Measurements from ENCODE around the gene PSMB10.

PSMB10 gene

GRCh38 chr16:67931712-67932461 is 4.8 kb downstream of the PSMB10 start, which contains the start of gene CTRL:
CTRL (minus strand) TSS chr16:67931862; CDS start chr16:67931852, 10 bp downstream.
- Histone ChIP-seq H3K4me1 (ENCODE audit: control insufficient read depth, insufficient read depth, low read length, poor library complexity, severe bottlenecking) (peaks cover 3% of the 10 kb centered on the region), H3K4me3 (ENCODE audit: extremely low read depth, insufficient read depth, low read length, poor library complexity, severe bottlenecking) (no peak within 1 kb of the TSS), H3K36me3 (ENCODE audit: control insufficient read depth, insufficient read depth, low read length) (peaks cover 27% of the 10 kb centered on the region), H3K9me3 (ENCODE audit: control insufficient read depth, low read length) (no peaks in the 10 kb centered on the region), H3K27ac (ENCODE audit: low read depth, low read length, severe bottlenecking) (no peak within 1 kb of the TSS)
- WGBS, 2 experiments (ENCODE audit: insufficient coverage in 2 of 2), result 91 to 95% methylated on average over 14 of the region's 15 CpGs

- 93 to 95% methylated on average over 17 of the region's 17 CpGs for WGBS, 2 experiments (ENCODE audit: insufficient coverage in 2 of 2)
- H3K4me1 ChIP-seq (ENCODE audit: control insufficient read depth, insufficient read depth, low read length, poor library complexity, severe bottlenecking), result peaks cover 3% of the 10 kb centered on the region
- no peak overlapping the region for H3K4me3 ChIP-seq (ENCODE audit: extremely low read depth, insufficient read depth, low read length, poor library complexity, severe bottlenecking)
- no peak overlapping the region for H3K27ac ChIP-seq (ENCODE audit: low read depth, low read length, severe bottlenecking)
- no peaks in the 10 kb centered on the region for H3K9me3 ChIP-seq (ENCODE audit: control insufficient read depth, low read length)
- peaks cover 27% of the 10 kb centered on the region for H3K36me3 ChIP-seq (ENCODE audit: control insufficient read depth, insufficient read depth, low read length)
These were observed 5.9 kb downstream of the PSMB10 start for GRCh38 chr16:67930678-67931211.

- no peaks in the 10 kb centered on the region for H3K9me3 ChIP-seq (ENCODE audit: control insufficient read depth, low read length)
- WGBS, 2 experiments (ENCODE audit: insufficient coverage in 2 of 2), result 92 to 97% methylated on average over 14 of the region's 14 CpGs
- H3K27ac ChIP-seq (ENCODE audit: low read depth, low read length, severe bottlenecking), result no peak overlapping the region
- no peak overlapping the region for H3K4me3 ChIP-seq (ENCODE audit: extremely low read depth, insufficient read depth, low read length, poor library complexity, severe bottlenecking)
- peaks cover 3% of the 10 kb centered on the region for H3K4me1 ChIP-seq (ENCODE audit: control insufficient read depth, insufficient read depth, low read length, poor library complexity, severe bottlenecking)
- peaks cover 27% of the 10 kb centered on the region for H3K36me3 ChIP-seq (ENCODE audit: control insufficient read depth, insufficient read depth, low read length)
These were observed 6.5 kb downstream of the PSMB10 start for GRCh38 chr16:67930191-67930590.

GRCh38 chr16:67928561-67929364 is 7.9 kb downstream of the PSMB10 start:
- H3K36me3 ChIP-seq (ENCODE audit: control insufficient read depth, insufficient read depth, low read length), result peaks cover 27% of the 10 kb centered on the region
- H3K9me3 ChIP-seq (ENCODE audit: control insufficient read depth, low read length), result no peaks in the 10 kb centered on the region
- H3K4me3 ChIP-seq (ENCODE audit: extremely low read depth, insufficient read depth, low read length, poor library complexity, severe bottlenecking), result no peak overlapping the region
- H3K27ac ChIP-seq (ENCODE audit: low read depth, low read length, severe bottlenecking), result no peak overlapping the region
- no peaks in the 10 kb centered on the region for H3K4me1 ChIP-seq (ENCODE audit: control insufficient read depth, insufficient read depth, low read length, poor library complexity, severe bottlenecking)
- 57% methylated on average over 10 to 13 of the region's 16 CpGs for WGBS, 2 experiments (ENCODE audit: insufficient coverage in 2 of 2)

GRCh38 chr16:67928147-67928546 is 8.5 kb downstream of the PSMB10 start:
- Histone ChIP-seq H3K27ac (ENCODE audit: low read depth, low read length, severe bottlenecking) (no peak overlapping the region), H3K9me3 (ENCODE audit: control insufficient read depth, low read length) (no peaks in the 10 kb centered on the region), H3K4me1 (ENCODE audit: control insufficient read depth, insufficient read depth, low read length, poor library complexity, severe bottlenecking) (no peaks in the 10 kb centered on the region), H3K4me3 (ENCODE audit: extremely low read depth, insufficient read depth, low read length, poor library complexity, severe bottlenecking) (no peak overlapping the region), H3K36me3 (ENCODE audit: control insufficient read depth, insufficient read depth, low read length) (peaks cover 27% of the 10 kb centered on the region)
- WGBS, 2 experiments (ENCODE audit: insufficient coverage in 2 of 2), result 79 to 83% methylated on average over 4 to 5 of the region's 7 CpGs

- Histone ChIP-seq H3K36me3 (ENCODE audit: control insufficient read depth, insufficient read depth, low read length) (peaks cover 27% of the 10 kb centered on the region), H3K4me3 (ENCODE audit: extremely low read depth, insufficient read depth, low read length, poor library complexity, severe bottlenecking) (no peak overlapping the region), H3K27ac (ENCODE audit: low read depth, low read length, severe bottlenecking) (no peak overlapping the region), H3K4me1 (ENCODE audit: control insufficient read depth, insufficient read depth, low read length, poor library complexity, severe bottlenecking) (peaks cover 1% of the 10 kb centered on the region), H3K9me3 (ENCODE audit: control insufficient read depth, low read length) (no peaks in the 10 kb centered on the region)
- WGBS, 2 experiments (ENCODE audit: insufficient coverage in 2 of 2), result 94 to 96% methylated on average over 19 to 21 of the region's 22 CpGs
These were observed 9.3 kb downstream of the PSMB10 start for GRCh38 chr16:67927131-67927941.

GRCh38 chr16:67926181-67926750 is 10.4 kb downstream of the PSMB10 start:
- no peak overlapping the region for H3K4me3 ChIP-seq (ENCODE audit: extremely low read depth, insufficient read depth, low read length, poor library complexity, severe bottlenecking)
- no peaks in the 10 kb centered on the region for H3K9me3 ChIP-seq (ENCODE audit: control insufficient read depth, low read length)
- no peak overlapping the region for H3K27ac ChIP-seq (ENCODE audit: low read depth, low read length, severe bottlenecking)
- peaks cover 3% of the 10 kb centered on the region for H3K4me1 ChIP-seq (ENCODE audit: control insufficient read depth, insufficient read depth, low read length, poor library complexity, severe bottlenecking)
- peaks cover 27% of the 10 kb centered on the region for H3K36me3 ChIP-seq (ENCODE audit: control insufficient read depth, insufficient read depth, low read length)
- 80 to 88% methylated on average over 13 of the region's 13 CpGs for WGBS, 2 experiments (ENCODE audit: insufficient coverage in 2 of 2)

GRCh38 chr16:67924140-67924906 is 12.3 kb downstream of the PSMB10 start:
- WGBS, 2 experiments (ENCODE audit: insufficient coverage in 2 of 2), result 91 to 97% methylated on average over 7 to 9 of the region's 10 CpGs
- Histone ChIP-seq H3K27ac (ENCODE audit: low read depth, low read length, severe bottlenecking) (no peak overlapping the region), H3K36me3 (ENCODE audit: control insufficient read depth, insufficient read depth, low read length) (peaks cover 26% of the 10 kb centered on the region), H3K4me1 (ENCODE audit: control insufficient read depth, insufficient read depth, low read length, poor library complexity, severe bottlenecking) (peaks cover 3% of the 10 kb centered on the region), H3K9me3 (ENCODE audit: control insufficient read depth, low read length) (no peaks in the 10 kb centered on the region), H3K4me3 (ENCODE audit: extremely low read depth, insufficient read depth, low read length, poor library complexity, severe bottlenecking) (no peak overlapping the region)

- Histone ChIP-seq H3K4me3 (ENCODE audit: extremely low read depth, insufficient read depth, low read length, poor library complexity, severe bottlenecking) (no peak overlapping the region), H3K27ac (ENCODE audit: low read depth, low read length, severe bottlenecking) (no peak overlapping the region), H3K9me3 (ENCODE audit: control insufficient read depth, low read length) (no peaks in the 10 kb centered on the region), H3K36me3 (ENCODE audit: control insufficient read depth, insufficient read depth, low read length) (peaks cover 22% of the 10 kb centered on the region), H3K4me1 (ENCODE audit: control insufficient read depth, insufficient read depth, low read length, poor library complexity, severe bottlenecking) (peaks cover 3% of the 10 kb centered on the region)
- 95 to 97% methylated on average over 6 to 8 of the region's 10 CpGs for WGBS, 2 experiments (ENCODE audit: insufficient coverage in 2 of 2)
These were observed 13.1 kb downstream of the PSMB10 start for GRCh38 chr16:67923414-67924116.
